Stimulated activated CD8-positive, alpha-beta memory T cell treated with anti-CD3 and anti-CD28 coated beads, Interleukin-7, amount 100 ng/mL, for 48 hours (primary cell): ENCODE measurements around the gene RRAGB.
"Not testable (repeated sequence)": the region's sequence is repeated elsewhere in the genome, so short reads cannot be mapped to it uniquely, and the experiment has no call there.

Experiments used
- DNase-seq, 2 donors: peaks; one replicate each; pipeline ENCODE4 v3.0.0-alpha.2; 2020; ENCODE audit warnings: low read depth in 1 of 2; ENCODE audit errors: extremely low read depth in 1 of 2

Gene RRAGB

GRCh38 chrX:55767100-55767499 lies 49.6 kb downstream of the RRAGB start:
- DNase-seq, result no peak

- DNase-seq, result not testable (repeated sequence)
Observed at GRCh38 chrX:55774419-55774818, 56.9 kb downstream of the RRAGB start.

- no peak for DNase-seq
Observed at GRCh38 chrX:55777596-55777995, 60.0 kb downstream of the RRAGB start.

GRCh38 chrX:55778322-55778721 lies 60.8 kb downstream of the RRAGB start:
- no peak for DNase-seq

- no peak for DNase-seq
Observed at GRCh38 chrX:55783723-55784122, 66.2 kb downstream of the RRAGB start.

- no peak for DNase-seq
Observed at GRCh38 chrX:55787063-55787462, 69.5 kb downstream of the RRAGB start.

- no peak for DNase-seq
Observed at GRCh38 chrX:55787727-55788126, 70.2 kb downstream of the RRAGB start.

GRCh38 chrX:55794405-55794804 lies 76.9 kb downstream of the RRAGB start:
- DNase-seq, result no peak

- no peak for DNase-seq
Observed at GRCh38 chrX:55796496-55796895, 78.9 kb downstream of the RRAGB start.

- no peak for DNase-seq
Observed at GRCh38 chrX:55801811-55802210, 84.3 kb downstream of the RRAGB start.
